CD14-positive monocyte (primary cell): ENCODE measurements around the gene TTC32. TPM values are rescaled to one million over a fixed set of nuclear protein-coding genes. Genes with fewer than 3 reads are reported as not detected.

Source experiments
- DNase-seq, 3 donors: peaks; one replicate each; pipeline ENCODE4 v3.0.0-alpha.2; 2011 to 2022
- H2AFZ ChIP-seq: 2 replicates; pipeline ENCODE4 v1.6.0; 2012; ENCODE audit warnings: mild to moderate bottlenecking, low read depth, low read length, inconsistent platforms; ENCODE audit not compliant: insufficient read depth, poor library complexity, severe bottlenecking
- H3K27ac ChIP-seq, 2 donors: 1 replicate in 1 of 2; 2 replicates in 1 of 2; pipeline ENCODE4 v1.5.1; 2012 to 2013; ENCODE audit warnings: low read length in 2 of 2, control low read depth in 1 of 2, inconsistent platforms in 1 of 2, low read depth in 1 of 2, mild to moderate bottlenecking in 1 of 2
- H3K27me3 ChIP-seq, 2 donors: one replicate each; pipeline versions ENCODE4 v1.6.0 to v1.6.1; 2011 to 2013; ENCODE audit warnings: low read length in 2 of 2; ENCODE audit not compliant: control insufficient read depth in 2 of 2, insufficient read depth in 2 of 2
- H3K36me3 ChIP-seq, 2 donors: replicated peaks in 1 of 2; 1 replicate in 1 of 2; 2 replicates in 1 of 2; pipeline versions ENCODE4 v1.5.1 to v1.6.1; 2012 to 2013; ENCODE audit warnings: low read length in 2 of 2, control low read depth in 1 of 2, inconsistent platforms in 1 of 2, mild to moderate bottlenecking in 1 of 2; ENCODE audit not compliant: insufficient read depth in 2 of 2, control insufficient read depth in 1 of 2
- H3K4me1 ChIP-seq, 2 donors: 1 replicate in 1 of 2; 2 replicates in 1 of 2; pipeline versions ENCODE4 v1.5.1 to v1.6.1; 2012 to 2013; ENCODE audit warnings: low read length in 2 of 2, control low read depth in 1 of 2, inconsistent platforms in 1 of 2, mild to moderate bottlenecking in 1 of 2, moderate library complexity in 1 of 2; ENCODE audit not compliant: insufficient read depth in 2 of 2, control insufficient read depth in 1 of 2
- H3K4me2 ChIP-seq: replicated peaks from 2 replicates; pipeline ENCODE3; 2012; ENCODE audit warnings: low read length, moderate library complexity, mild to moderate bottlenecking; ENCODE audit not compliant: poor library complexity, severe bottlenecking; ENCODE audit errors: extremely low read depth
- H3K4me3 ChIP-seq, 3 experiments: fragments of 200-600 bp in 1 of 3; sonication (generic) in 1 of 3; replicated peaks in 1 of 3; 1 replicate in 2 of 3; 2 replicates in 1 of 3; pipeline ENCODE4 v1.5.1; 2011 to 2013; ENCODE audit warnings: low read length in 3 of 3, mild to moderate bottlenecking in 3 of 3, control low read depth in 2 of 3, low read depth in 2 of 3, inconsistent platforms in 1 of 3, moderate library complexity in 1 of 3
- H3K79me2 ChIP-seq: 2 replicates; pipeline ENCODE4 v1.6.0; 2012; ENCODE audit warnings: mild to moderate bottlenecking, control low read depth, inconsistent platforms, low read length, moderate library complexity; ENCODE audit not compliant: insufficient read depth
- H3K9ac ChIP-seq: 2 replicates; pipeline ENCODE4 v1.6.0; 2017; ENCODE audit warnings: low read length, mild to moderate bottlenecking; ENCODE audit not compliant: insufficient read depth, poor library complexity, severe bottlenecking
- H3K9me3 ChIP-seq, 2 donors: replicated peaks in 1 of 2; 1 replicate in 1 of 2; 2 replicates in 1 of 2; pipeline versions ENCODE4 v1.5.1 to v1.6.1; 2012 to 2013; ENCODE audit warnings: low read length in 2 of 2, control low read depth in 1 of 2; ENCODE audit not compliant: control insufficient read depth in 1 of 2, insufficient read depth in 1 of 2
- H4K20me1 ChIP-seq: 2 replicates; pipeline ENCODE4 v1.6.0; 2012; ENCODE audit warnings: mild to moderate bottlenecking, low read length, control low read depth, moderate library complexity; ENCODE audit not compliant: insufficient read depth
- H3K27ac Mint-ChIP-seq, 7 donors: one replicate each; pipeline ENCODE4 v1.8.0; 2020; ENCODE audit warnings: mild to moderate bottlenecking in 7 of 7, mixed read lengths in 7 of 7, moderate library complexity in 6 of 7, inconsistent platforms in 2 of 7
- H3K27me3 Mint-ChIP-seq, 3 donors: one replicate each; pipeline ENCODE4 v1.8.0; 2021 to 2022; ENCODE audit warnings: low read depth in 3 of 3, mild to moderate bottlenecking in 3 of 3, mixed read lengths in 3 of 3, moderate library complexity in 3 of 3, inconsistent platforms in 1 of 3
- H3K36me3 Mint-ChIP-seq, 2 donors: one replicate each; pipeline ENCODE4 v1.8.0; 2020; ENCODE audit warnings: mixed read lengths in 2 of 2, inconsistent platforms in 1 of 2, mild to moderate bottlenecking in 1 of 2
- H3K4me1 Mint-ChIP-seq: one replicate; pipeline ENCODE4 v1.8.0; 2020; ENCODE audit warnings: mild to moderate bottlenecking, mixed read lengths
- H3K4me3 Mint-ChIP-seq, 2 donors: one replicate each; pipeline ENCODE4 v1.8.0; 2020; ENCODE audit warnings: mild to moderate bottlenecking in 2 of 2, mixed read lengths in 2 of 2, moderate library complexity in 1 of 2
- H3K9me3 Mint-ChIP-seq, 7 donors: one replicate each; pipeline ENCODE4 v1.8.0; 2020 to 2022; ENCODE audit warnings: mixed read lengths in 7 of 7, mild to moderate bottlenecking in 6 of 7, moderate library complexity in 6 of 7, inconsistent platforms in 2 of 7
- WGBS: methylation state at CpG from one replicate; pipeline ENCODE4 v1.1.5; 2013; ENCODE audit warnings: missing lambda C conversion rate; ENCODE audit not compliant: insufficient coverage; 5-methylcytosine and 5-hydroxymethylcytosine counted together
- intact Hi-C, 2 donors: fragments of 100-400 bp; cut with micrococcal nuclease; formaldehyde crosslinking; loops; one replicate each; pipeline versions ENCODE4 v1.15.0 to v1.15.1; 2023
- polyA plus RNA-seq, 3 donors: library from polyadenylated mRNA; depleted of rRNA in 1 of 3; unstranded in 2 of 3; stranded (reverse) in 1 of 3; fragments of 300-500 nt in 2 of 3; fragments of >200 nt in 1 of 3; fragmentation: Illumina TruSeq in 2 of 3; gene quantifications; 1 replicate in 2 of 3; 2 replicates in 1 of 3; pipeline ENCODE4 v1.2.3, GENCODE V29; 2012 to 2021
- TF ChIP-seq, protein P1 (sequence below): fragments of 200-600 bp; IDR thresholded peaks from one replicate; pipeline ENCODE4 v1.8.0; 2022; ENCODE audit warnings: antibody characterized with exemption, mild to moderate bottlenecking

The TTC32 gene
- polyA plus RNA-seq, 3 donors, result 17.6 to 27.7 (median 20.1) TPM

GRCh38 chr2:19860022-19860421 is 41.8 kb downstream of the TTC32 start:
- Histone ChIP-seq H3K4me3 (no peak overlapping the region), H4K20me1 (no peaks in the 10 kb centered on the region), H3K27ac (no peak overlapping the region), H3K4me2 (no peak overlapping the region), H3K4me1 (peaks cover 3 to 8% of the 10 kb centered on the region in 2 donors), H3K9me3 (no peaks in the 10 kb centered on the region), H3K9ac (no peak overlapping the region), H3K27me3 (no peaks in the 10 kb centered on the region), H3K36me3 (no peaks in the 10 kb centered on the region), H3K79me2 (no peaks in the 10 kb centered on the region), H2AFZ (no peak overlapping the region)
- peaks cover 0 to 2% (median 0%) of the 10 kb centered on the region in 7 donors for H3K9me3 Mint-ChIP-seq
- peaks cover 5% of the 10 kb centered on the region for H3K4me1 Mint-ChIP-seq
- intact Hi-C loops, result loop anchor here (5.0 kb wide), 2 partner anchors 1108 to 1473 kb away; no protein-coding TSS in a partner anchor
- 97% methylated on average over 6 of the region's 6 CpGs for WGBS
- H3K4me3 Mint-ChIP-seq, result no peak overlapping the region
- no peak for DNase-seq
- no peaks in the 10 kb centered on the region for H3K36me3 Mint-ChIP-seq
- peaks cover 10 to 24% (median 12%) of the 10 kb centered on the region in 3 donors for H3K27me3 Mint-ChIP-seq
- no peak overlapping the region for H3K27ac Mint-ChIP-seq
- TF ChIP-seq, protein P1, sequence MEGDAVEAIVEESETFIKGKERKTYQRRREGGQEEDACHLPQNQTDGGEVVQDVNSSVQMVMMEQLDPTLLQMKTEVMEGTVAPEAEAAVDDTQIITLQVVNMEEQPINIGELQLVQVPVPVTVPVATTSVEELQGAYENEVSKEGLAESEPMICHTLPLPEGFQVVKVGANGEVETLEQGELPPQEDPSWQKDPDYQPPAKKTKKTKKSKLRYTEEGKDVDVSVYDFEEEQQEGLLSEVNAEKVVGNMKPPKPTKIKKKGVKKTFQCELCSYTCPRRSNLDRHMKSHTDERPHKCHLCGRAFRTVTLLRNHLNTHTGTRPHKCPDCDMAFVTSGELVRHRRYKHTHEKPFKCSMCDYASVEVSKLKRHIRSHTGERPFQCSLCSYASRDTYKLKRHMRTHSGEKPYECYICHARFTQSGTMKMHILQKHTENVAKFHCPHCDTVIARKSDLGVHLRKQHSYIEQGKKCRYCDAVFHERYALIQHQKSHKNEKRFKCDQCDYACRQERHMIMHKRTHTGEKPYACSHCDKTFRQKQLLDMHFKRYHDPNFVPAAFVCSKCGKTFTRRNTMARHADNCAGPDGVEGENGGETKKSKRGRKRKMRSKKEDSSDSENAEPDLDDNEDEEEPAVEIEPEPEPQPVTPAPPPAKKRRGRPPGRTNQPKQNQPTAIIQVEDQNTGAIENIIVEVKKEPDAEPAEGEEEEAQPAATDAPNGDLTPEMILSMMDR, result no peak

DNA sequence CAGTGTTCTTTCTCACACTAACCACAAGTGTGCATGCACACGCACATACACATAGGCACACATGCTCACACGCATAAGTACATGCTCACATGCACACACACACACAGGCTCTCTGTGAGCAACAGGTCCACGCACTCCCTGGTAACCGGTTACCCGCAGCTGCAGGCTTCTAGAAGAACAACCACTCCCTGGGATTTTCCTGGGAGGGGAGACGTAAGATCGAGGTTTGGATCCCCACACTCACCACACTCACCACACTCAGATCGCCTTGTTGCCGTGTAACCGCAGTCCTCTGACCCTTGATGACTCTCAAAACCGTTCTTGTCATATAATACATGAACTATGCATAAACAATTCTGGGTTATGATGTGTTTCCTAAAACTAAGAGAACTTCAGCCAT is 42.2 kb downstream of the TTC32 start:
- WGBS, result 100% methylated on average over 3 of the region's 11 CpGs
- H3K36me3 ChIP-seq, result no peaks in the 10 kb centered on the region
- no peak overlapping the region for H2AFZ ChIP-seq
- H3K9me3 Mint-ChIP-seq, result peaks cover 0 to 2% (median 0%) of the 10 kb centered on the region in 7 donors
- no peak overlapping the region for H3K27ac Mint-ChIP-seq
- H3K9me3 ChIP-seq, result no peaks in the 10 kb centered on the region
- H3K4me1 Mint-ChIP-seq, result peaks cover 5% of the 10 kb centered on the region
- no peak overlapping the region for H3K9ac ChIP-seq
- no peaks in the 10 kb centered on the region for H4K20me1 ChIP-seq
- H3K27me3 Mint-ChIP-seq, result peaks cover 10 to 23% (median 11%) of the 10 kb centered on the region in 3 donors
- no peak overlapping the region for H3K4me2 ChIP-seq
- no peaks in the 10 kb centered on the region for H3K79me2 ChIP-seq
- no peaks in the 10 kb centered on the region for H3K36me3 Mint-ChIP-seq
- DNase-seq, result no peak
- no peak overlapping the region for H3K27ac ChIP-seq
- H3K4me3 ChIP-seq, result no peak overlapping the region
- H3K4me1 ChIP-seq, result peaks cover 3 to 8% of the 10 kb centered on the region in 2 donors
- H3K4me3 Mint-ChIP-seq, result no peak overlapping the region
- intact Hi-C loops, result no loop called here
- TF ChIP-seq, protein P1, result no peak
- no peaks in the 10 kb centered on the region for H3K27me3 ChIP-seq
